SK-N-SH (cell line): ENCODE data around the gene SLC5A8. TPM values are rescaled to one million over a fixed set of nuclear protein-coding genes. Genes with fewer than 3 reads are reported as not detected.
A peak's percentile ranks its signal among the peaks of the same experiment; 100 is the strongest.

ENCODE experiments used
- CTCF ChIA-PET: fragments of 300-600, 350-600 bp; formaldehyde crosslinking; extraction: SDS; loops from one replicate; lab custom pipeline; 2021; lab: Yijun Ruan, JAX
- POLR2A ChIA-PET: fragments of 350-600 bp; sonication (Branson Sonifier 250); formaldehyde crosslinking; extraction: SDS; loops from one replicate; lab custom pipeline; 2020; ENCODE audit warnings: antibody characterized with exemption, inconsistent platforms; lab: Yijun Ruan, JAX
- DNase-seq: peaks from one replicate; pipeline ENCODE4 v3.0.0; 2012
- H2AFZ ChIP-seq: fragments of 200-600 bp; sonication (generic); 2 replicates; pipeline ENCODE4 v1.8.1; 2016; ENCODE audit warnings: antibody characterized with exemption, mild to moderate bottlenecking, low read depth
- H3F3A ChIP-seq: fragments of 200-600 bp; sonication (generic); replicated peaks from 2 replicates; pipeline ENCODE3; 2016; ENCODE audit warnings: antibody characterized with exemption, mild to moderate bottlenecking; ENCODE audit not compliant: insufficient read depth
- H3K27ac ChIP-seq, 2 experiments: fragments of 200-500 bp in 1 of 2; fragments of 200-600 bp in 1 of 2; sonication (Bioruptor generic) in 1 of 2; sonication (generic), shearing (Covaris generic) in 1 of 2; 2 replicates each; pipeline versions ENCODE4 v1.5.1 to v1.6.1; 2014 to 2016; ENCODE audit warnings: low read depth in 2 of 2, inconsistent platforms in 1 of 2, low read length in 1 of 2, mild to moderate bottlenecking in 1 of 2, mixed read lengths in 1 of 2
- H3K27me3 ChIP-seq: fragments of 200-600 bp; sonication (generic), shearing (Covaris generic); 2 replicates; pipeline ENCODE4 v1.6.1; 2016; ENCODE audit warnings: mixed run types; ENCODE audit not compliant: insufficient read depth
- H3K36me3 ChIP-seq, 2 experiments: fragments of 200-500 bp in 1 of 2; fragments of 200-600 bp in 1 of 2; sonication (Bioruptor generic) in 1 of 2; sonication (generic) in 1 of 2; replicated peaks in 1 of 2; 2 replicates each; pipeline versions ENCODE3 to v1.5.1; 2014 to 2016; ENCODE audit warnings: low read length in 1 of 2, mild to moderate bottlenecking in 1 of 2; ENCODE audit not compliant: insufficient read depth in 2 of 2, control insufficient read depth in 1 of 2
- H3K4me1 ChIP-seq, 2 experiments: fragments of 200-500 bp in 1 of 2; fragments of 200-600 bp in 1 of 2; sonication (Bioruptor generic) in 1 of 2; sonication (generic), shearing (Covaris generic) in 1 of 2; 2 replicates each; pipeline versions ENCODE4 v1.5.1 to v1.6.1; 2014 to 2016; ENCODE audit warnings: low read depth in 1 of 2, low read length in 1 of 2, mixed run types in 1 of 2; ENCODE audit not compliant: insufficient read depth in 2 of 2, control insufficient read depth in 1 of 2
- H3K4me2 ChIP-seq: fragments of 200-600 bp; sonication (generic), shearing (Covaris generic); 2 replicates; pipeline ENCODE4 v1.6.1; 2017; ENCODE audit warnings: mixed run types
- H3K4me3 ChIP-seq, 2 experiments: fragments of 200-500 bp in 1 of 2; fragments of 200-600 bp in 1 of 2; sonication (Bioruptor generic) in 1 of 2; sonication (generic), shearing (Covaris generic) in 1 of 2; 2 replicates each; pipeline versions ENCODE4 v1.5.1 to v1.8.1; 2014 to 2016; ENCODE audit warnings: low read depth in 2 of 2, inconsistent platforms in 1 of 2, low read length in 1 of 2, mild to moderate bottlenecking in 1 of 2, mixed read lengths in 1 of 2, moderate library complexity in 1 of 2
- H3K79me2 ChIP-seq: fragments of 200-600 bp; sonication (generic); 2 replicates; pipeline ENCODE4 v1.8.1; 2017; ENCODE audit warnings: mild to moderate bottlenecking; ENCODE audit not compliant: insufficient read depth
- H3K9ac ChIP-seq: fragments of 200-600 bp; sonication (generic); 2 replicates; pipeline ENCODE4 v1.6.1; 2017; ENCODE audit warnings: mixed run types
- H3K9me2 ChIP-seq: fragments of 200-600 bp; sonication (generic); 2 replicates; pipeline ENCODE4 v1.6.1; 2017; ENCODE audit warnings: mixed run types
- H3K9me3 ChIP-seq: fragments of 200-600 bp; sonication (generic); 2 replicates; pipeline ENCODE4 v1.6.1; 2017; ENCODE audit warnings: mixed run types, mild to moderate bottlenecking, moderate library complexity
- H4K20me1 ChIP-seq: fragments of 200-600 bp; sonication (generic); 2 replicates; pipeline ENCODE4 v1.6.1; 2017; ENCODE audit warnings: mild to moderate bottlenecking, mixed run types; ENCODE audit not compliant: insufficient read depth
- CTCF ChIP-seq: fragments of 200-600 bp; sonication (generic); IDR thresholded peaks from 2 replicates; pipeline ENCODE4 v1.6.1; 2017; ENCODE audit warnings: antibody characterized with exemption, mild to moderate bottlenecking, moderate library complexity
- ELF1 ChIP-seq: IDR thresholded peaks from 2 replicates; pipeline ENCODE4 v1.4.0; 2012
- FOXM1 ChIP-seq: IDR thresholded peaks from 2 replicates; pipeline ENCODE4 v1.4.0; 2012; ENCODE audit warnings: low read depth, mild to moderate bottlenecking
- MXI1 ChIP-seq: IDR thresholded peaks from 2 replicates; pipeline ENCODE4 v1.6.1; 2012; ENCODE audit warnings: mild to moderate bottlenecking, low read depth, low read length, improper control_type of control experiment
- PBX3 ChIP-seq: IDR thresholded peaks from 2 replicates; pipeline ENCODE4; 2012
- RAD21 ChIP-seq: IDR thresholded peaks from 2 replicates; pipeline ENCODE4 v1.6.1; 2012; ENCODE audit warnings: mild to moderate bottlenecking, low read length
- SIN3A ChIP-seq: IDR thresholded peaks from 2 replicates; pipeline ENCODE4 v1.6.1; 2012; ENCODE audit warnings: low read depth, mild to moderate bottlenecking, low read length, moderate library complexity, borderline replicate concordance
- SMC3 ChIP-seq: IDR thresholded peaks from 2 replicates; pipeline ENCODE4 v1.6.1; 2012; ENCODE audit warnings: low read depth, low read length, improper control_type of control experiment
- TAF1 ChIP-seq: IDR thresholded peaks from 2 replicates; pipeline ENCODE4 v1.6.1; 2012; ENCODE audit warnings: low read depth, mild to moderate bottlenecking, low read length, moderate library complexity, borderline replicate concordance
- USF1 ChIP-seq: IDR thresholded peaks from 2 replicates; pipeline ENCODE4 v1.4.0; 2012; ENCODE audit warnings: low read depth, borderline replicate concordance
- USF2 ChIP-seq: fragments of 150-350 bp; IDR thresholded peaks from 2 replicates; pipeline ENCODE4 v1.6.1; 2017; ENCODE audit warnings: antibody characterized with exemption, low read length, low read depth, borderline replicate concordance
- WGBS: methylation state at CpG from one replicate; pipeline ENCODE4 v1.1.6; 2017; ENCODE audit warnings: low lambda C conversion rate; 5-methylcytosine and 5-hydroxymethylcytosine counted together
- polyA plus RNA-seq, 3 experiments: library from polyadenylated mRNA; depleted of rRNA; stranded (reverse); fragments of >200 nt; gene quantifications; 2 replicates each; pipeline ENCODE4 v1.2.3, GENCODE V29; 2012

Gene SLC5A8
- polyA plus RNA-seq, 1 of the 3 experiments (the other 2 are of a cell fraction): not detected

- no peak overlapping the region for H3K9ac ChIP-seq
- TF ChIP-seq ELF1: no peak
- TF ChIP-seq FOXM1: no peak
- no peak for TF ChIP-seq MXI1
- ChIA-PET POLR2A (no interaction called here), CTCF (no interaction called here)
- no peaks in the 10 kb centered on the region for H3F3A ChIP-seq
- no peak overlapping the region for H2AFZ ChIP-seq
- H3K27ac ChIP-seq: no peak overlapping the region
- H3K36me3 ChIP-seq: no peaks in the 10 kb centered on the region
- no peak overlapping the region for H3K4me3 ChIP-seq
- no peaks in the 10 kb centered on the region for H3K79me2 ChIP-seq
- 6% methylated on average over 3 of the region's 7 CpGs for WGBS
- H3K27me3 ChIP-seq: no peaks in the 10 kb centered on the region; the same call in 1 of the 2 replicates
- DNase-seq: no peak
- H3K4me2 ChIP-seq: no peak overlapping the region
- no peaks in the 10 kb centered on the region for H3K4me1 ChIP-seq
- no peaks in the 10 kb centered on the region for H3K9me2 ChIP-seq
- H3K9me3 ChIP-seq: peaks cover 6% of the 10 kb centered on the region; the same call in 1 of the 2 replicates
- no peaks in the 10 kb centered on the region for H4K20me1 ChIP-seq
These were observed 36.8 kb downstream of the SLC5A8 start for GRCh38 chr12:101173197-101173749.

- TF ChIP-seq TAF1 (no peak), MXI1 (no peak), USF1 (no peak), USF2 (no peak), RAD21 (peak; percentile 37), PBX3 (no peak), SIN3A (no peak), CTCF (peak; percentile 41; the same call in 1 of the 2 replicates), SMC3 (0 out of 2 replicates have a peak, but pooled peaks have one; percentile 11)
- Histone ChIP-seq H4K20me1 (no peaks in the 10 kb centered on the region), H2AFZ (no peak overlapping the region), H3K79me2 (no peaks in the 10 kb centered on the region), H3K27ac (no peak overlapping the region), H3K4me2 (no peak overlapping the region), H3K9me3 (peaks cover 6% of the 10 kb centered on the region; the same call in 1 of the 2 replicates), H3K4me1 (no peaks in the 10 kb centered on the region), H3K9ac (no peak overlapping the region), H3K27me3 (no peaks in the 10 kb centered on the region; the same call in 1 of the 2 replicates), H3F3A (no peaks in the 10 kb centered on the region), H3K36me3 (no peaks in the 10 kb centered on the region), H3K9me2 (no peaks in the 10 kb centered on the region), H3K4me3 (no peak overlapping the region)
- WGBS: 35% methylated on average over 5 of the region's 5 CpGs
- DNase-seq: peak; percentile 4
- POLR2A ChIA-PET: no interaction called here
- CTCF ChIA-PET: no interaction called here
These were observed 37.7 kb downstream of the SLC5A8 start for GRCh38 chr12:101172316-101172715.
